WTC11 (cell line): ENCODE results near the gene FUBP3.

Experiments
- CREM ChIP-seq: sonication (generic); formaldehyde crosslinking; IDR thresholded peaks from 2 replicates; pipeline ENCODE4 v1.8.1; 2022; ENCODE audit warnings: mild to moderate bottlenecking, missing genetic modification reagents, moderate library complexity
- HMGXB4 ChIP-seq: sonication (generic); formaldehyde crosslinking; IDR thresholded peaks from 2 replicates; pipeline ENCODE4 v1.8.1; 2023; ENCODE audit warnings: mild to moderate bottlenecking, moderate library complexity, missing genetic modification reagents
- KAT7 ChIP-seq: sonication (generic); formaldehyde crosslinking; IDR thresholded peaks from 2 replicates; pipeline ENCODE4 v1.8.1; 2023; ENCODE audit warnings: missing genetic modification reagents, mild to moderate bottlenecking, borderline replicate concordance
- MLX ChIP-seq: sonication (generic); formaldehyde crosslinking; IDR thresholded peaks from 2 replicates; pipeline ENCODE4 v1.8.1; 2023; ENCODE audit warnings: mild to moderate bottlenecking, missing genetic modification reagents, moderate library complexity
- USF2 ChIP-seq: sonication (generic); formaldehyde crosslinking; IDR thresholded peaks from 2 replicates; pipeline ENCODE4 v1.8.1; 2023; ENCODE audit warnings: mild to moderate bottlenecking, missing genetic modification reagents, moderate library complexity
- ZNF281 ChIP-seq: sonication (generic); formaldehyde crosslinking; IDR thresholded peaks from 2 replicates; pipeline ENCODE4 v1.8.0; 2023; ENCODE audit warnings: mild to moderate bottlenecking, missing genetic modification reagents
- TF ChIP-seq, protein P1 (sequence below): fragments of 200-600 bp; IDR thresholded peaks from 2 replicates; pipeline ENCODE4 v1.8.0; 2022; ENCODE audit warnings: antibody characterized with exemption
- TF ChIP-seq, protein P2 (sequence below): sonication (generic); formaldehyde crosslinking; IDR thresholded peaks from 2 replicates; pipeline ENCODE4 v1.8.1; 2022; ENCODE audit warnings: low read depth, missing genetic modification reagents, borderline replicate concordance

DNA sequence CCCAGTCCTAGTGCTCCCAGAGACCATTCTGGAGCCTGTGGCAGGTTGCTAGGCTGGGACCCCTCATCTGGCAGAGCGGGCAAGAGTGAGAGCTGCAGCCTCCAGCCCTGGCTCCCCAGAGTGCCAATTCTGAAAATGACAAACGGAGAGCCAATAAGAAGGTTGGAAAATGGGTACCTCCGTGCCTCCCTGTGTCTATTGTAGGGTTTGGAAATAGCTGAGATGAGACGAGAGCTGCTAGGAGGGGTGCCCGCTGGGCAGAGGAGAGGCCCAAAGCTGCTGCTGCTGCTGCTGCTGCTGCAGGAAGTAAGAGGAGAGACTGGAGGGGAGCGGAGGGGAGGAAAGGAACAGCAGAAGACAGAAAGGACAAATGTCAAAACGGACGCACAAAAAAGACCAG, 36.0 kb upstream of the FUBP3 start:
- TF ChIP-seq, protein P1, sequence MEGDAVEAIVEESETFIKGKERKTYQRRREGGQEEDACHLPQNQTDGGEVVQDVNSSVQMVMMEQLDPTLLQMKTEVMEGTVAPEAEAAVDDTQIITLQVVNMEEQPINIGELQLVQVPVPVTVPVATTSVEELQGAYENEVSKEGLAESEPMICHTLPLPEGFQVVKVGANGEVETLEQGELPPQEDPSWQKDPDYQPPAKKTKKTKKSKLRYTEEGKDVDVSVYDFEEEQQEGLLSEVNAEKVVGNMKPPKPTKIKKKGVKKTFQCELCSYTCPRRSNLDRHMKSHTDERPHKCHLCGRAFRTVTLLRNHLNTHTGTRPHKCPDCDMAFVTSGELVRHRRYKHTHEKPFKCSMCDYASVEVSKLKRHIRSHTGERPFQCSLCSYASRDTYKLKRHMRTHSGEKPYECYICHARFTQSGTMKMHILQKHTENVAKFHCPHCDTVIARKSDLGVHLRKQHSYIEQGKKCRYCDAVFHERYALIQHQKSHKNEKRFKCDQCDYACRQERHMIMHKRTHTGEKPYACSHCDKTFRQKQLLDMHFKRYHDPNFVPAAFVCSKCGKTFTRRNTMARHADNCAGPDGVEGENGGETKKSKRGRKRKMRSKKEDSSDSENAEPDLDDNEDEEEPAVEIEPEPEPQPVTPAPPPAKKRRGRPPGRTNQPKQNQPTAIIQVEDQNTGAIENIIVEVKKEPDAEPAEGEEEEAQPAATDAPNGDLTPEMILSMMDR: no peak
- TF ChIP-seq USF2: no peak
- no peak for TF ChIP-seq MLX
- no peak for TF ChIP-seq CREM (CRISPR knock-in tag)
- no peak for TF ChIP-seq HMGXB4 (CRISPR knock-in tag)
- TF ChIP-seq ZNF281 (CRISPR knock-in tag): no peak
- TF ChIP-seq KAT7 (CRISPR knock-in tag): no peak
- TF ChIP-seq, protein P2, sequence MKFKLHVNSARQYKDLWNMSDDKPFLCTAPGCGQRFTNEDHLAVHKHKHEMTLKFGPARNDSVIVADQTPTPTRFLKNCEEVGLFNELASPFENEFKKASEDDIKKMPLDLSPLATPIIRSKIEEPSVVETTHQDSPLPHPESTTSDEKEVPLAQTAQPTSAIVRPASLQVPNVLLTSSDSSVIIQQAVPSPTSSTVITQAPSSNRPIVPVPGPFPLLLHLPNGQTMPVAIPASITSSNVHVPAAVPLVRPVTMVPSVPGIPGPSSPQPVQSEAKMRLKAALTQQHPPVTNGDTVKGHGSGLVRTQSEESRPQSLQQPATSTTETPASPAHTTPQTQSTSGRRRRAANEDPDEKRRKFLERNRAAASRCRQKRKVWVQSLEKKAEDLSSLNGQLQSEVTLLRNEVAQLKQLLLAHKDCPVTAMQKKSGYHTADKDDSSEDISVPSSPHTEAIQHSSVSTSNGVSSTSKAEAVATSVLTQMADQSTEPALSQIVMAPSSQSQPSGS (CRISPR knock-in tag): no peak
